ENCODE measurements around the gene CSRP2.

Gene CSRP2

GRCh38 chr12:76878899-76879709, at the start of gene CSRP2:
Gene CSRP2 (minus strand): TSS chr12:76879019. CDS start chr12:76866260, 12,759 bp downstream.
- peak; percentile 85 for DNase-seq

DNA sequence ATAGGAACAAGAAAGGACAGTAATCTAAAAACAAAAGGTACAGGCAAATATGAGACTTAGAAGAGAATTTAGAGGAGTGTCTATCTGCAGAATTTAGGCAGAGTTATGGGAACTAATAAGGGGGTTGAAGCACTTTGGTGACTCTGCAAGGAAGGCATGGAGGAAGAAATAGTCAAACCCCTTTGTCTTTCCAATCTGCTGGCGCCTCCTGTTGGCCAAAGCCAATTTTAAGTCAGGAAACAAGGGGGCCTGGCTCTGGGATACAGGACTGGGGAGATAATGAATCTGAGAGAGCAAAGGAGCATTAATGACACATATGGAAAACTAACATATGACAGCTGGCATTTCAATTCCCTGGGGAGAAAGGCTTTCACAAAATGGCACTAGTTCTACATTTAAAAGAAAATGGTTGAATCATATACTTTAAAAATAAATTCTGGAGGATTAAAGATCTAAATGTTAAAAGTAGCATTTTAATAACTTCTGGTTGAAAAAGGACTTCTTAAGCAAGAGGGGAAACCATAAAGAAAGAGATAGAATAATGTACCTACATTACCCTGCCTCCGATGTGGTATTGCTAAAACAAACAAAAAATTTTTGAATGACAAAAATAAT, 48.5 kb upstream of the CSRP2 start:
- no peak for DNase-seq

DNA sequence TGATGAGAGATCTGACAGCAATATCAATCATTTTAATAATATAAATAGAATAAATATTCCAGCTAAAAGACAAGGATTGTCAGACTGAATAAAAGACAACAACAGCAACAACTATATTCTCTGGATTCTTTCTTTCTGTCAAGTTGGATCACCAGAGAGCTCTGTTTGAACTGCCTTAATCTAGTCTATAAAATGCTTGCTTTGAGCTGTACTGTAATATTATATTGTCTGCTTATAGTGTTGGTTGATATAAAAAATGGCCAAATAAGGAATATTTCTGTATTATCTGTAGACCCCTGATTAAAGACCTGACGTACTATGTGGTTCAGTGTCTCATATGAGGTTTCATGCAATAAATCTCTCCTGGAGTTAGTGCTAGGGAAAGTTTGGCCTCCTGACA, 46.3 kb upstream of the CSRP2 start:
- DNase-seq, result no peak

DNA sequence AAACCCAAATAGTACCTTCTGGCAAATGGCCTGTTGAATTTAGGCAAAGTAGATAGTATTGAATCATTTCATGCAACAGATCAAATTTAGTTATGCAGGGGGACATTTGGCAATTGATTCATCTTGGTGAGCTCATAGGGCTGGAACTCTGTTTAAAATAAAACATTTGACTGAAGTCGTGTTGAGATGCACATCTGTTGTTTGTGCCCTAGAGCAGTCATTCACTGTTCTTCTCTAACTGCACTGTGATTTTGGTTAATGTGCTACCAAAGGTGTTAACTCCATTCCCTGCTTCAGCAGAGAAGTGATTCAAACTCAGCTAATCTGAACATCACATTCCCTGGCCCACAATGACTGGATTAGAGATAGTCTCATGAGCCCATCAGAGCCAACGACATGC, 44.0 kb upstream of the CSRP2 start:
- no peak for DNase-seq

DNA sequence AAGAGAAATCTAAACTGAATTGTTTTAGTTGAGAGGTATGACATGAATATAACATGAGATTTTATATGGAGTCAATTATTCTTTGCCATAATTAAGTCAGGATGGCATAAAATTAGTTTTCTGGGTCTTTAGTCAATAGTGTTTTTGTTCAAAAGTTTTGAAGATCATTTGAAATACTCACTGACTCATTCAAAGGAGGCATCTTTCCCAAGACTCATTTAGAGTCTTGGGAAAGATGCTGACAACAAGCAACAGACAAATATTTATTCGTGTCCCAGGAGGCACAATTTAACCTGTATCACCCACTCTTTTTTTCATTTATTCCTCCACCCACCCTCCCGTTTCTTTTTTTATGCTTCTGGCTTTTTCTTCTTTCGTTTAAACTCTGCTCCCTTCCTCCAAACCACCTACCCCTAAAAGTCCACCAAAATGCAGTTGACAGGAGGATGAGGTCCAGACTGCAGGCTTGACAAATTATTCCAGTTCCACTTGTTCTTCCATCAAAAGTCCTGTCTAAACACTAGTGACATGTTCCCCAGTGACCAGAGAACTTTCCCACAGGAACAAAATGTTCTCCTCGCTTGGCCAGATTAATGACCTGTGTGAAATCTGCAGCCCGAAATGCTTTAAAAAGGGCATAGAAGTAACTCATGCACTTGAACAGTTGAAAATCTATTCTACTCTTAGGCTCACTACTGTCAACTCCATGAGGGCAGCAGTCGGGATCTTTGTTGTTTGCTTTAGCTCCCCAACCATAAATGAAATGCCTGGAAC, 43.3 kb upstream of the CSRP2 start:
- DNase-seq, result no peak

GRCh38 chr12:76921100-76921471, 42.3 kb upstream of the CSRP2 start:
- no peak for DNase-seq

DNA sequence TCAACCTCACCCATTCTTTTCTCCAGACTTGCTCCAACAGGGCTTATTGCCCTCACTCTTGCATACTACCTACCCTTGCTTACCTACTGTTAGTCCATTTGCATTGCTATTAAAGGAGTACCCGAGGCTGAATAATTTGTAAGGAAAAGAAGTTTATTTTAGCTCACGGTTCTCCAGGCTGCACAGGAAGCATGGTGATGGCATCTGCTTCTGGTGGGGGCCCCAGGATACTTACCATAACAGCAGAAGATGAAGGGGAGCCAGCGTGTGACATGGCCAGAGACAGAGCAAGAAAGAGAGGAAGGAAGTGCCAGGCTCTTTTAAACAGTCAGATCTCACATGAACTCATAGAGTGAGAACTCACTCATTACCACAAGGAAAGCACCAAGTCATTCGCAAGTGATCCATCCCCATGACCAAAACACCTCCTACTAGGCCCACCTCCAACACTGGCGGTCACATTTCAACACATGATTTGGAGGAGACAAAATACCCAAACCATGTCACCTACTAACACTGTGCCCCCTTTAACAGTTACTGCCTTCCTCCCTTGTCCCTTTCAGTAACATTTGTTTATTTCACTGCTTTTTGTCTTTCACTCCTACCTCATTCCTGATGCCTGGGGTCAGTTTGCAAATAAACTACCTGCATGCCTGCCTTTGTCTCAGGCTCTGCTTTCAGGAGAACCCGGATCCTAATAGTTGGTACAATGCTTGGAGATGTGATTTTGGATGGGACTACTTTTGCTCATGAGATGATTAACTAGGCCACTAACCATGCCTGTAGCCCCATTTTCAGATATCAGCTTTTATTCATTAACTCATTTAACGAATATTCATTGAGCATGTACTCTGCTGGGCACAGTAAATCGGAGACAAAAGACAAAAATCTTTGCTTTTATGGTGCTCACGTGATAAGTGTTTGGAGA, 41.6 kb upstream of the CSRP2 start:
- no peak for DNase-seq

DNA sequence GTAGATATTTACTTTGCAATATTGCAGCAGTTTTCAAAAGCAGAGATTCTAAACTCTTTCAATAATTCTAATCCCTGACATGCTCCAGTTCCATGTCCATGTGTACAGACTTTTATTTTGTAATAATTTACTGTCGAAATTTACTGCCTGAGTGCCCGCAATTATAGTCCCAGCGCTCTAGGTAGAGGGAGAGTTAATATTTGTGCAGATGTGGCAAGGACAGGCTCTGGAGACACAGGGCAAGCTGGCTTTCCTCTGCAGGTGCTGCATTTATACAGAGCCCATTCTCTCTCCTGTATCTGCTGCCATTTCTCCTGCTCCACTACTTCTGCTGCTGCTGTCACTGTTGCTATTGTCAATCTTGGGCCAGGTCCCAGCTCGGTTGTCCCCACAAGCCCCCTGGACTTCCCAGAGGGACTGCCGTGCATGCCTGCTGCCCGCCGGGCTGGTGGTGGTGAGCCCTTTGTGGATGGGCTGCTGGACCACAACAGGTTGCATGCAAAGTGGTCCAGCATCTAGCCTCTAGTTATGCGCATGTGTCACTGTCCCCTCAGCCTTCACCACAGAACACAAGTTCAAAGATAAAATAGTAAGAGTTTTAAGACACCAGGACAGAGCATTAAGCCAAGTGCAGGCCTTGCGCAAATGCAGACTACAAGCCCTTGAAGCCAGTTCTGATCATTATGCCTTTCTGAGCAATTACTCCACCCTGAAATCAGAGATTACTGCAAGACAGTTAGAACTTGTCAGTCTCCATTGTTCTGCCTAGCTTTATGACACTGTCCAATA, 40.8 kb upstream of the CSRP2 start:
- no peak for DNase-seq

- DNase-seq, result no peak
These were observed 37.3 kb upstream of the CSRP2 start for GRCh38 chr12:76916170-76916540.

GRCh38 chr12:76915361-76916169, 36.7 kb upstream of the CSRP2 start:
- DNase-seq, result no peak

- DNase-seq, result no peak
These were observed 35.5 kb upstream of the CSRP2 start for GRCh38 chr12:76914102-76914859.

- no peak for DNase-seq
These were observed 30.5 kb upstream of the CSRP2 start for GRCh38 chr12:76909290-76909689.

GRCh38 chr12:76908303-76909017, 29.6 kb upstream of the CSRP2 start:
- DNase-seq, result no peak

DNA sequence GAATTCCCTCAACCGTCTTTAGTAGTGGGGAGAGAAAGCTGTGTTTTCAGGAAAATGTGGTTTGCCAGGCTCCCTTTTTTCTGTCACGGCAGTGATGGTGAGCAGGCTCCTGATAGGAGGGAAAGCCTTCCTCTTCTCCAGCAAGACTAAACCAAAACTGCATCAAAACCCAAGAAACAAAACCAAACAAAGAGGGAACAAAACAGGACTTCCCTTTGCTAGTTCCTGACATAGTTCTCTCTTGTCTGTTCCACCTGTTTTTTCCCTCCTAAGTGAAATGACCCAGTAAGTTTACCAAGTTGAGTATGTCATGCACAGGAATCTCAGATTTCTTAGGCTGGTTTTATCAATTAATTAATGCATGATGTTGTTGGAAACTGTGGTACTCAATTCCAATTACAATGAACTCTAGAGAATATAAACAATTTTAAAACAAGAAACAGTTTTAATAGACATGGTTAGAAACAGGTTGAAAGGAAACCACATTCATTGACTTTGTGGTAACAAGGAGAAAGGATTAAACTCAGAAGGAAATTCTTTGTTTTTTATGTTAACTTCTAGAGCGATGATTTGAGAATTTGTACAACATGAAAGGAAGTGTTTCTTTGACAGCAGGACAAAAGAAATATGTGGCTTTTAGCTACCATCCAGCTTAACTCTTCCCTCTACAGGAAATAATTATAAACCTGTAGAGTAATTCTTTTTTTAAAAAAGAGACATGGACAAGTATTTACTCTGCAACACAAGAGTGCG, 23.0 kb upstream of the CSRP2 start:
- DNase-seq, result no peak

GRCh38 chr12:76899522-76899921, 20.7 kb upstream of the CSRP2 start:
- no peak for DNase-seq

DNA sequence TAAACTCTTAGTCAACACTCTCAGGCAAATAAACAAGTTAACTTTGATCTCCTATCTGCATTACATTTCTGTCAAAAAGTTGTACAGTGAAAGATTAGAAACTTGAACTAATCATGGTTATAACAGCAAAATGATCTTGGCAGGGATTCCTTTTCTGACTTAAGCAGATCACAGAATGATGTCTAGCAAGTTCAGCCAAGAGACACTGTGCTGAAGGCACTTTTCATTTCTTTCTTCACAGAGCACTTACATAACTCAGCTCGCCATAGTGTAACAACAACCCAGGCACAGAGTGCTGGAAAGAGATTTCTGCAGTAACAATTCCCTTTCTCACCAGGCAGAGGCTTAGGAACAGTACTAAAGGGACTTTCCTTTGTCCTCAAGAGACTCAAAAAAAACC, 19.6 kb upstream of the CSRP2 start:
- no peak for DNase-seq

DNA sequence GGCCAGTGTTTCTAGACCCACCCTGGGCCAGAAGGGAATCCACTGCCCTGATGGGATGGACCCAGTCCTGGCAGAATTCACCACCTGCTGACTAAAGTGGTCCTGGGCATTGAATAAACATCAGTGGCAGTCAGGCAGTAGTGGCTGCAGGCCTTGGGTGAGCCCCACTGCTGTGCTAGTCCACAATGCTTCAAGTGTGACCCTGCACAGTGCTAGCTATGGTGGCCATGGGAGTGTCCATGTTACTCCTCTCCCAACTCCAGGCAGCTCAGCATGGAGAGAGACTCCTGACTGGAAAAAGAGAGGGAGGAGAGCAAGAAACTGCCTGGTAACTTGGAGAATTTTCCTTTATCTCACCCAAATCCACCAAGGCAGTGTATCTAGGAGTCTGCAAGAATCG, 17.5 kb upstream of the CSRP2 start:
- DNase-seq, result no peak

- no peak for DNase-seq
These were observed 17.0 kb upstream of the CSRP2 start for GRCh38 chr12:76895796-76896195.

DNA sequence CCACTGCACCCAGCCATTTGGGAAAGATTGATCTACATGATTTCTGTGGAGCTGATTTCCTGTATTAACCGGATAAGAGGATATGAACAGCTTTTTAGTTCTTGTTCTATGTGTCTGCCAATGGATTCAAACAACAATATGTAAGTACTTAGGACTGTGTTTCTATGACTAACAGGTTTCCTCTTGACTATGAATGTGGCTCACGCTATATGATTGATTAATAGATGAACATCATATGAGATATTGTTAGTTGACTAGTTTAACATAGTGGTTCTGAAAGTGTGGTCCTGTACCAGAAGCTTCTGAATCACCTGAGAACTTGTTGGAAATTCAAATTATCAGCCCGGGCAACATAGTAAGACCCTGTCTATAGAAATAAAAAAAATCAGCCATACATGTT, 12.8 kb upstream of the CSRP2 start:
- DNase-seq, result no peak

Data from kidney glomerular epithelial cell (primary cell).